NB4 (cell line): ENCODE measurements around the gene GRIK4.

Source experiments
- CTCF ChIP-seq: IDR thresholded peaks from one replicate; pipeline ENCODE4 v1.5.1; 2012; ENCODE audit warnings: low read depth, low read length
- MAX ChIP-seq: IDR thresholded peaks from 2 replicates; pipeline ENCODE4 v1.6.1; 2011; ENCODE audit warnings: low read depth, low read length

GRCh38 chr11:120832481-120833238, 321.1 kb downstream of the GRIK4 start:
- TF ChIP-seq CTCF (no peak), MAX (no peak)
